Stimulated activated CD8-positive, alpha-beta memory T cell treated with anti-CD3 and anti-CD28 coated beads, Interleukin-15, amount 100 ng/mL, for 4 hours (primary cell): ENCODE results near the gene ATP5MC3.
"Not testable (repeated sequence)": the region's sequence is repeated elsewhere in the genome, so short reads cannot be mapped to it uniquely, and the experiment has no call there.

Source experiments
- DNase-seq, 2 donors: peaks; one replicate each; pipeline ENCODE4 v3.0.0-alpha.2; 2020; ENCODE audit warnings: low read depth in 2 of 2

Gene ATP5MC3

GRCh38 chr2:175181104-175181876, at the start of gene ATP5MC3:
ATP5MC3 (minus strand) TSS chr2:175181710; CDS start chr2:175181393, 317 bp downstream.
- DNase-seq, result peak; percentile 82 to 85

GRCh38 chr2:175228601-175229000, 47.1 kb upstream of the ATP5MC3 start:
- not testable (repeated sequence) for DNase-seq

DNA sequence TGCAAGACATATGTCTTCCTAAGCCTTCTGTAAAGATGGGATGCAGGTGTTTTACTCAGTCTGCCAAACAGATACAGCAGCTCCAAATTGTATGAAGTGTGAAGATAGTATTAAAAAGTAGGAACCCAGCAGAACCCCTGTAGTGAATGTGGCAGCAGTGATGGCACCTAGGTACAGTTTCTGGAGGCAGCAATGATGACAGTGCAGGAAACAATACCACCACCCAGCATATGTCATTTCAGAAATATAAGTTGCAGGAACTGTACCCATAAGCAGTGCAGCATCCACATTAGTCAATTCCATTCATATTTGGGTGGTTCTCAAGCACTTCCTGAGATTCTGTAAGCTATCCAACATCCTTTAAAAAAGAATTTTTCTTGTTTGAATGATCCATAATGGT, 46.7 kb upstream of the ATP5MC3 start:
- DNase-seq, result no peak

GRCh38 chr2:175227393-175227792, 45.9 kb upstream of the ATP5MC3 start:
- no peak for DNase-seq

DNA sequence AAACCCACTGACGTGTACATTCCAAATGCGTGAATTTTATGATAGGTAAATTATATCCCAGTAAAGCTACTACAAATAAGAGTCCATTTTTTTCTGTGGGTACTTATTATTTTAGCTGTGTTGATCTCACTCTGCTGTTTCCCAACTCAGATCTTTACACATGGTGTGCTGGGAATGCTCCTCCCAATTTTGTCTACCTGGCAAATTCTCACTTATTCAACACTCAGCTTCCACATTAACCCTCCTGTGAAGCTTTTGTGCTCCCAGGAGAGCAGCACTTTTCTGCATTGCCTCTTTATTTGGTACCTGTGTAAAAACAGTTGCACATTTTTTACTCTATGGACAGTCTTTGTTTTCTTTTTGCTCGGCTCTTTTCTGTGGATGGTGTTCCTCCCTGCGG, 38.6 kb upstream of the ATP5MC3 start:
- DNase-seq, result no peak

DNA sequence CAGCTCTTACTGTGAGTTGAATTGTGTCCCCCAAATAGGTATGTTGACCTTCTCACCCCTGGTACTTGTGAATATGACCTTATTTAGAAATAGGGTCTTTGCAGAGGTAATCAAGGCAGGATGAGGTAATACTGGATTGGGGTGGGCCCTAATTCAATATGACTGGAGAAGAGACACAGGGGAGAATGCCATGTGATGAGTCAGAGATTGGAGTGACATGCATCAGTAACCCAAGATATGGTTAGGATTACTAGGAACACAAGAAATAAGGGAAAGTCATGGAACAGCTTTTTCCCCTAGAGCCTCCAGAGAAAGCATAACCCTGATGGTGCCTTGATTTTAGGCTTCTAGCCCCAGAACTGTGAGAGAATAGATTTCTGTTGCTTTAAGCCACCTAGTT, 37.0 kb upstream of the ATP5MC3 start:
- no peak for DNase-seq

- no peak for DNase-seq
Observed at GRCh38 chr2:175207741-175208438, 26.4 kb upstream of the ATP5MC3 start.

DNA sequence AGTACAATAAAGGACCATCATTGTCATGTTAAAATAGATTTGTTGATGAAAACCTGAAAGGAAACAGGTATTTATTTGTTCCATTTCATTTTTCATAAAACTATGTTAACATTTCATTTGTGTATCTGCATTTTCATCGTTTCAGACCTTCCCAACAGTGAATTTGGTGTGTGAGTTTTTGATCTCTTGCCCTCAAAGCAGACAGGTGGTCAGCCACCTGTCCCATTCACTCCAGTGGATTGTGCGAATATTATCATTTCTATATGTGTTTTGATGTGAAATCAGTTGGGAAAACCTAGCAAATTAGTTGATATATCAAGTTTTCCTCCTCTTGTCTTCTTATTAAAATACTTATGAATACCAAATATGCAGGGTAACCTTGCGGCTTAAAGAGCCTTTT, 25.4 kb upstream of the ATP5MC3 start:
- DNase-seq, result no peak

GRCh38 chr2:175205523-175205922, 24.0 kb upstream of the ATP5MC3 start:
- no peak for DNase-seq

GRCh38 chr2:175203621-175204496, 22.3 kb upstream of the ATP5MC3 start:
- peak; percentile 7 to 10 for DNase-seq

- no peak for DNase-seq
Observed at GRCh38 chr2:175195012-175195411, 13.5 kb upstream of the ATP5MC3 start.

GRCh38 chr2:175188761-175189160, 7.3 kb upstream of the ATP5MC3 start:
- no peak for DNase-seq

GRCh38 chr2:175187378-175187777, 5.9 kb upstream of the ATP5MC3 start:
- no peak for DNase-seq

DNA sequence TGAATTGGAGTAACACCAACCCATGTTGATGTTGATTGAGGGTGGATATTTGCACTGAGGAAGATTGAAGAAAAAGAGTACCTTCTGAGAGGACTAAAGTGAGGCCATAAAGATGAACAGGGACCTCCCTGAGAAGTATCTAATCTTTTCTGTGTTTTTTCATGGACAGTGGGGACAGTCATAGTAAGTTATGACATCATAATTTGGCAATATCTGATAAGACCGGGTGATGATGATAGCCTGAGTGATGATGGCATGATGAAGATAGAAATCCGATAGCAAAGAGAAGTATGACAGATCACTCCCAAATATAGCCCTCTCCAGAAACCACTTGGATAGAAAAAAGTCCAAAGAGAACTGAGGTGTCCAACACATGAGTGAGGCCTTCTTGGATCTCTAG, 2.2 kb upstream of the ATP5MC3 start:
- DNase-seq, result no peak

GRCh38 chr2:175181877-175182308, 383 bp upstream of the ATP5MC3 start:
- no peak for DNase-seq

DNA sequence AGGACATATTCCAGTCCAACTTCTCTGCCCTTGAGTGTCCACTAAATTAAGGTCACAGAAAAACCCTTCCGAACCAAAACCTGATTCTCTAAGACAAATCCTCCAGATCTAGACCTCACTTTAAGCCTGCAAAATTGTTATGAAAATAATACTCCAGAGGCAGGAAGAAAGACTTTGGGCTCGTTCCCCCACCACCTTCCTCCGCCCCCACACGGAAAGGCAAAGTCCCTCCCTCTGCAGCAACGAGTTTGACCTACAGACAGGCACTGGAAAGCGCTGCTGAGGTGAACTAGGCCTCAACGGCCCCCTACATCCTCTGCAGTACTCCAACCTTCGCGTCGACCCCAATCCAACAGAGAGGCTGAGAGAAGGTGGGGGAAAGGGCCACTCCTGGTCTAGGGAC, 808 bp downstream of the ATP5MC3 start:
- DNase-seq, result peak; percentile 23 to 36

DNA sequence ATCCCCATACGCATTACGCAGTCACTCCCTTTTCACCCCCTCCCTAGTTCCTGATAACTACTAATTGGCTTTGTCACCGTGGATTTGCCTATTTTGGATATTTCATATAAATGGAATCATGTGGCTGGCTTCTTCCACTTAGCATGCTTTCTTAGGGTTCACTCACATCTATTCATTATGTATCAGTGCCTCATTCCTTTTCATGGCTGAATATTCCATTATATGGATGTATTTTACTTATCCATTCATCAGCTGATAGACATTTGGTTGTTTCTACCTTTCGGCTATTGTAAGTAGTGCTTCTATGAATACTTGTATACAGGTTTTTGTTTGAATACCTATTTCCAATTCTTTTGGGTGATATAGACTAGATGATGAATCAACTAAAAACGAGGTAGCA, 4.9 kb downstream of the ATP5MC3 start:
- DNase-seq, result no peak

- DNase-seq, result no peak
Observed at GRCh38 chr2:175175896-175176295, 5.6 kb downstream of the ATP5MC3 start.

GRCh38 chr2:175175320-175175719, 6.2 kb downstream of the ATP5MC3 start:
- DNase-seq, result no peak

GRCh38 chr2:175170659-175171304, 10.7 kb downstream of the ATP5MC3 start:
- DNase-seq, result no peak

GRCh38 chr2:175169191-175169590, 12.3 kb downstream of the ATP5MC3 start:
- DNase-seq, result no peak

GRCh38 chr2:175168564-175168945, 13.0 kb downstream of the ATP5MC3 start:
- DNase-seq, result no peak
